Smooth muscle cell (in vitro differentiated cells): ENCODE measurements around the gene NUP58. TPM values are rescaled to one million over a fixed set of nuclear protein-coding genes. Genes with fewer than 3 reads are reported as not detected.

ENCODE experiments used
- DNase-seq: peaks from one replicate; lab custom pipeline; 2025; ENCODE audit not compliant: unreplicated experiment; lab: John Stamatoyannopoulos, UW
- H2AFZ ChIP-seq: fragments of 200-600 bp; sonication (generic); 2 replicates; pipeline ENCODE4 v1.6.0; 2016; ENCODE audit warnings: antibody characterized with exemption, low read depth, mild to moderate bottlenecking
- H3F3A ChIP-seq: fragments of 200-600 bp; sonication (generic); 2 replicates; pipeline ENCODE4 v1.6.0; 2017; ENCODE audit warnings: antibody characterized with exemption, low read depth
- H3K27ac ChIP-seq: fragments of 200-600 bp; sonication (generic); 2 replicates; pipeline ENCODE4 v1.5.1; 2016; ENCODE audit warnings: low read depth, mild to moderate bottlenecking
- H3K27me3 ChIP-seq: fragments of 200-600 bp; sonication (generic); 2 replicates; pipeline ENCODE4 v1.6.1; 2016; ENCODE audit warnings: low read depth, mild to moderate bottlenecking
- H3K36me3 ChIP-seq: fragments of 200-600 bp; sonication (generic); 2 replicates; pipeline ENCODE4 v1.5.1; 2016; ENCODE audit warnings: low read depth
- H3K4me1 ChIP-seq: fragments of 200-600 bp; sonication (generic); 2 replicates; pipeline ENCODE4 v1.5.1; 2016; ENCODE audit warnings: low read depth
- H3K4me2 ChIP-seq: fragments of 200-600 bp; sonication (generic); 2 replicates; pipeline ENCODE4 v1.6.0; 2016; ENCODE audit warnings: mild to moderate bottlenecking
- H3K4me3 ChIP-seq: fragments of 200-600 bp; sonication (generic); 2 replicates; pipeline ENCODE4 v1.5.1; 2016; ENCODE audit warnings: mild to moderate bottlenecking
- H3K79me2 ChIP-seq: fragments of 200-600 bp; sonication (generic); 2 replicates; pipeline ENCODE4 v1.6.0; 2016; ENCODE audit warnings: low read depth, mild to moderate bottlenecking
- H3K9ac ChIP-seq: fragments of 200-600 bp; sonication (generic); 2 replicates; pipeline ENCODE4 v1.6.0; 2016; ENCODE audit warnings: low read depth
- H3K9me3 ChIP-seq: fragments of 200-600 bp; sonication (generic); replicated peaks from 2 replicates; pipeline ENCODE4 v1.5.1; 2016; ENCODE audit warnings: low read depth
- H4K20me1 ChIP-seq: fragments of 200-600 bp; sonication (generic); 2 replicates; pipeline ENCODE4 v1.6.0; 2016; ENCODE audit warnings: low read depth
- CTCF ChIP-seq: fragments of 200-600 bp; sonication (generic); IDR thresholded peaks from 2 replicates; pipeline ENCODE4 v1.5.1; 2017; ENCODE audit warnings: borderline replicate concordance, mild to moderate bottlenecking, antibody characterized with exemption; ENCODE audit not compliant: insufficient read depth, poor library complexity, severe bottlenecking
- WGBS: methylation state at CpG from one replicate; pipeline ENCODE4 v1.1.7; 2016; ENCODE audit warnings: low lambda C conversion rate; 5-methylcytosine and 5-hydroxymethylcytosine counted together
- polyA plus RNA-seq: library from polyadenylated mRNA; unstranded; fragments of >200 nt; fragmentation: Nextera tagmentation; extraction: Ambion mirVana; gene quantifications from 2 replicates; pipeline ENCODE4 v1.2.1, GENCODE V29; 2016
- total RNA-seq: library from RNA; depleted of rRNA; stranded (reverse); fragments of >200 nt; gene quantifications from 2 replicates; pipeline ENCODE4 v1.2.3, GENCODE V29; 2014

The NUP58 gene
- total and polyA plus RNA-seq, 2 experiments from 2014 or later: 20.3 to 83.0 TPM

- Histone ChIP-seq H3K4me2 (no peak overlapping the region), H3K4me3 (no peak overlapping the region), H3K27ac (no peak overlapping the region), H3K9me3 (no peaks in the 10 kb centered on the region), H3F3A (no peaks in the 10 kb centered on the region), H3K79me2 (no peaks in the 10 kb centered on the region), H3K27me3 (no peaks in the 10 kb centered on the region), H3K4me1 (no peaks in the 10 kb centered on the region), H3K9ac (no peak overlapping the region), H2AFZ (no peak overlapping the region), H4K20me1 (no peaks in the 10 kb centered on the region), H3K36me3 (no peaks in the 10 kb centered on the region)
- 79% methylated on average over 4 of the region's 4 CpGs for WGBS
- TF ChIP-seq CTCF: no peak
- DNase-seq: no peak
Measured at GRCh38 chr13:25391932-25392331, 90.5 kb downstream of the NUP58 start.

Other genes with a start within 250 kb of the NUP58 start
- gene PABPC3, start 205.5 kb upstream of the NUP58 start, total RNA-seq: 0.04 TPM in 1 of 2 replicates, not detected in the other
- gene PABPC3, start 205.5 kb upstream of the NUP58 start, polyA plus RNA-seq: 0.05 and 0.12 TPM in 2 replicates
- 0.09 and 0.36 TPM in 2 replicates for gene AMER2, start 129.3 kb upstream of the NUP58 start, total RNA-seq
- not detected in 2 replicates for gene AMER2, start 129.3 kb upstream of the NUP58 start, polyA plus RNA-seq
- 34.7 and 35.4 TPM in 2 replicates for gene MTMR6, start 14.1 kb upstream of the NUP58 start, total RNA-seq
- 15.1 and 17.2 TPM in 2 replicates for gene MTMR6, start 14.1 kb upstream of the NUP58 start, polyA plus RNA-seq
- gene ATP8A2, start 70.3 kb downstream of the NUP58 start, total RNA-seq: under 0.01 and 0.04 TPM in 2 replicates
- gene ATP8A2, start 70.3 kb downstream of the NUP58 start, polyA plus RNA-seq: 0.06 TPM in 1 of 2 replicates, not detected in the other